NCI-H1436 (cell line): ENCODE measurements around the gene IMPG1.

Source experiments
- DNase-seq: peaks from one replicate; lab custom pipeline; 2025; lab: John Stamatoyannopoulos, UW

IMPG1 gene

DNA sequence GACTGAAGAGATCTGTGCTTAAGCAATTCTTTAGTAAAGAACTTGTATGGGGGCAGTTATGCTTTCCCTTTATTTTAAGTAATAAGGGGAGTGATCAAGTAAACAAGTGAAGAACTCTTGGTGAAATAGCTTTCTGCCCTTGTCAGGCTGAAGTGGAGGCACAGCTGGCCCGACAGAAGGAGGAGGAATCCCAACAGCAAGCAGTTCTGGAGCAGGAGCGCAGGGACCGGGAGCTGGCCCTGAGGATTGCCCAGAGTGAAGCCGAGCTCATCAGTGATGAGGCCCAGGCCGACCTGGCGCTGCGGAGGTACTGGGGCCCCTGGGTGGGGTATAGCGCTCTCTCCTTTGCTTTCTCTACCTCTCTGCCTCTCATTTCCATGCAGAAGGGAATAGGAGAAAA is 180.1 kb downstream of the IMPG1 start:
- no peak for DNase-seq

DNA sequence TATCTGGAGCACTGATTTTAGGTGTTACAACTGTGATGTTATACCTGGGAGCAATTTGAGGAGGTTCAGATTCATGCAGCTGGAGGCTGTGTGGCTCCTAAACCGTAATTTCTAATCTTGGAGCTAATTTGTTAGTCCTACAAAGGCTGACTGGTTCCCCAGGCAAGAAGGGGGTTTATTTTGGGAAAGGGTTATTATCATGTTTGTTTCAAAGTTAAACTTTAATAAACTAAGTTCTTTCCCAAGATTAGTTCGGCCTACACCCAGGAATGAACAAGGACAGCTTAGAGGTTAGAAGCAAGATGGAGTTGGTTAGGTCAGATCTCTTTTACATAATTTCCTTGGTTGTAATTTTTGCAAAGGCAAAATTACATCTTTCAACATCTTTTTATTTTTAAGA is 187.6 kb downstream of the IMPG1 start:
- DNase-seq = no peak

DNA sequence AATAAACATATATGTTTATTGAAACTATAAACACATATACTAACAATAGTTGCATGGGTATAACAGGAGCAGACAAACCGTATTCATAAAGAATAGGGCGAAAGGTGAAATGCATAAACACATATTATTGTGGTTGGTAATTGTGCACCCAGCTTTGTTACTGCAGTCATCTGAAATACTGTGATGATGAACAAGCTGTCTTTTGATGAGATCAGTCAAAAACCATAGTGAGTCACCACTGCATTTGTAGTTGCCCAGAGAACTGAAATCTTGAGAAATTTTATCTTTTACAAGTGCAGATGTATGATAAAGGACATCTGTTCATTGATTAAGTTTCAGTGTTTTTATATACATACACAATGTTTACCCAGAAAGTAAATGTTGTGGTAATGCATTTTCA is 189.7 kb downstream of the IMPG1 start:
- no peak for DNase-seq

- DNase-seq = no peak
Measured at GRCh38 chr6:75880305-75880704, 192.2 kb downstream of the IMPG1 start.

GRCh38 chr6:75876152-75876551 is 196.3 kb downstream of the IMPG1 start:
- no peak for DNase-seq

DNA sequence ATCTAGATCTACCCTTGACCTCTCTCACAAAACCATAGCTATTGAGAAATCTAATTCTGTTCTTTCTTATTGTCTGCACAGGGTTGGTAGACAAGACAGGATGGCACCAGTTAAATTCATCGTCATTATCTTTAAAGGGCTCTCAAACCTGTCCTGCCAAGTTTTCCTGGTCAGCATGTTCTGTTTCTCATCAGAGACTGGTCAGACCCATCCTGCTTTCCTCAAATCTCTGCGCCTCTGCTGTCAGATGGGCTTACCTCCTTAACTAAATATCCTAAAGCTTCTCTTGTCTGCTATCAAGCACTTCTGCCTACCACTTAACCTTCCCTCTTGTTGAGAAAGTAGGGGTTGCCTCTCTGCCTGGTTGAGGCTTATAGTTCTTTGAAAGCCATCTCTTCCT is 198.2 kb downstream of the IMPG1 start:
- DNase-seq = no peak
